Fibroblast of skin of scalp (primary cell): Measurements from ENCODE around the gene FILIP1L.

Experiments
- DNase-seq: peaks from one replicate; pipeline ENCODE4 v3.0.0-alpha.2; 2013

Gene FILIP1L

DNA sequence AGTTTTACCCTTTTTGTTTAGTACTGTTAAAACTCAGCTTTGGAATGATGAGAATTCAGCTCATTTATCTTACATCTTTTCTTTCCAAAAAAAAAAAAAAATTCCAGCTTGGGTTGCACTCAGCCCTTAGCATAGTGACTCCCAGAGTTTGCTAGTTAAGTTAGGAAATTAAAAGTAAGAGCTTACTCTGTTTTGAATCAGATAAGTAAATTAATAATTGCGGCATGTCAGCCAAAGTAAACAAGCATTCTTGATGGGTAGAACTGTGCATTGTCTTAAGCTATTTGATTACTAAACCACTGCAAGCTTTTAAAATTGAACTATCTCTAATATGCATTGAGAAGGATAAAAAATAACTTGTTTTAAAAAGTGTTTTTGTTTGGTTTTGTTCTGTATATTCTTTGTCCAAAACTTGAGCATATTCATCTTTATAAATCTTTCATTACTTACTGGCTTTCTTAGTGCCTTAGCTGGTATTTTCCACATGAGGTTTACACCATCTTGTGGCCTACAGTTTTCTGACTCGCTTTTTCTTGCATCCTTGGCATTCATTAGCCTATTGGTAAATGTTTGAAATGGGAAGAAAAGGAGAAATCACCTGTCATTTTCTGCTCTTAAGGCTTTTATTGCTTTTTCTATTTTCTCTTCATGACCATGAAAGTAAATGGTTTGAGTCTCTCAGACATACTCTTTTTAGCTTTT lies 107.6 kb downstream of the FILIP1L start:
- peak; percentile 64 for DNase-seq

DNA sequence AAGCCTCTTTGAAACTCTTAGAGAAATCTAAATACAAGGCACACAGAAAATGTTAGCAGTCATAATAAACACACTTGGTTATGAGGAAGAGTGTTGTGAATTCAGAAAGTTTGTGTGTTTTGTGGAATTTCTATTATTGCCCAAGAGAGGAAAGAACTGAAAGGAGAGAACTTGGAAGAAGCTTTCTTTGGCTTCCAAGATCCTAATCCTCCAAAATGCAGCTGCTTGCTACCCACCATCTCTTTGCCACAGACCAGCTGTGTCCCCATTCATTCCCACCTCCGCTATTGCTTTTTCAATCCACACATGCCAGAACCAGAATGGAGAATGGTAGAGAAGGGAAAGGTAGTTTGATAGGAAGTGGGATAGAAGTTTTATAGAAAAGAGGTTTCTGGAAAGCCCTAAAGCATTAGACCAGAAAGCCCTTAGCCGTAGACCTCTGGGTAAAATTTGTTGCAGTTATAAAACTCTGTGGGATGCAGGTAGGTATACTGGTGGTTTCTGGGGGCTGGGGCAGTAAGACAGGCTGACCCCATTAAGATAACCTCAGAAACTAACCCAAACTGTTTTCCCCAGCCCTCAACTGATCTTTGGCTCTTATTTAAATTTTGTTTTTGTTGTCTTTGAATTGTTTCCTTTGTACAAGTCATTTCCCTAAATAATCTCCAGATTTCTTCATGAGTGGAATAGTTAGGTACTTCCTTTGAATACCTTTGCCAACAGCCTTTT lies 108.5 kb downstream of the FILIP1L start:
- DNase-seq: no peak

DNA sequence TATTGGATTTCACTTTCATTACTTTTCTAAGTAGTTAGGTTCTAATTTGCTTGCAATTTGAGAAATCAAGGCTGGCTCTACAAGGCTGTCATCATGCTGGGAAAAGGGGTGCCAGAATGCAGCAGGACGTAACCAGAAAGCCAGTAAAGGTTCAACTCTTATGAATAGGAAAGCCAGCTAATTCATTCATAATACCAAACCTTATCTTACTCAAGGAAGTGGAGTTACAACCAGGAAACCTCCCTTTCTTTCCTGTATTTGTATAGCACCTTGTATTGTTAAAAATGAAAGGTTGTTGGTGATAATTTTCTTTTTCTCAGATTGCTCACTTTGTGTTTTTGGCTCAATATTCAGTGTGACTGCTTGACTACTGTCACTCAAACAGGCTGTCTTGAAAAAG lies 109.4 kb downstream of the FILIP1L start:
- DNase-seq: no peak

GRCh38 chr3:100003609-100004503 lies 110.4 kb downstream of the FILIP1L start:
- DNase-seq: no peak

DNA sequence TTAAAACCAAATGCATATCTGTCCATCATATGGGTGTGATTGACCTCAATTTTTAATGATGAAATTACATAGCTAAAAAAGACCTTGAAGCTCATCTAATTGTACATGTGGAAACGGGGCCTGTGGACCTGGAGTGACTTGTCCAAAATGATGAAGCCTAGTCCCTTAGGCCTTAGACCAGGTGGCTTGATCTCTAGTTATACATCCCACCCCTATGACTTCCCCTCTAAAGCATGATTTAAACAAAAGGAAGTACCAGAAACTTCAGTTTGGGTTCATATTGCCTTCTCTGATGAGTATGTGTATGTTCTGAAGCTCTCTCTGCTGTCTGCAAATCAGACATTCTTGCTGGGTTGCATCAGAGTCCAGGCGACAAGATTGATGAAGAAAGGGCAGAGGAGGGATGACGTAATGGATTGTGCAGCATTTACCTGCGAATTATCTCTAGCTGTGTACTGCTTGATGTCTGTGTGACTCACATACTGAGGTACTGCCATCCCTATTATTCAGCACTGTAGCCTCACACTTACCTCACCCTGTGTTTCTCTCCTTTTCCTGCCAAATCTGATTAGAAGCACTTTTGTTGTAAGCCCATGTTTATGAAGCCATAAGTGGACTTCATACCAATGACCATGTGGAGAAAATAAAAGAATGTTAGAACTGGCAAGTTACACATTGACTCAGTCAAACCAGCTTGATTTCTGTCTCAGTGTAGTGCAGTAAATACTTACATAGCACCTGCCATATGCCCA lies 111.5 kb downstream of the FILIP1L start:
- DNase-seq: peak; percentile 70

DNA sequence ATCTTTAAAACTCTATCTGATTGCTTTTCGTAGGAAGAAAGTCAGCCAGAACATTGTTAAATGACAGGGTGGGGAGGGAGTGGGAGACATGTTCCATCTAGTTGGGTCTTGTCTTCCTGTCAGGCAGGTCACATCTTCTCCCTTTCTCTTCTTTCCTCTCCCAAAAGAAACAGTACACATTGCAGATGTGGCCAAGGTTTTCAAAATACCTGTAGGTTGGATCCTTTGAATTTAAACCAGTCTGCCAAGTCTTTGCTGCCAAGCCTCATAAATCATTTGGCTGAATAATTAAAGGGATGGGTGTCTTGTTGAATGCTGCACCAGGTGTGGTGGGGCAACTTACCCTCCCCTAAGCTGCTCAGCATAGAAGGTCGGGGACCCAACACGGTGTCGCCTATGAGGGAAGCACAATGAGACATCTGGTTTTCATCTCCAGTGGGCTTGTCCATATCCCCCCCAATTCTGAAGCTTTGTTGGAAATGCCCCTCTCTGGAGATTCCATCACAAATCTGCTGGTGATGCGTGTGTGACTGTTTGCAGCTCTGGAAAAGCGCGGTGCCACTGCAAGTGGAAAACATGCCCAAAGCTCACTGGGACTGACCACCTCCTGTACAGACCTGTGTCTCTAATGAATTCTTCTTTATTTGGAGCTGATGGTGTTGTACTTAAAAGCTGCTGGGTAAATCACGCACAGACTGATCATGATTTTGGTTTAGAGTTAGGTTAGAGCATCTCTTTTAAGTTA lies 112.6 kb downstream of the FILIP1L start:
- no peak for DNase-seq

GRCh38 chr3:100001083-100001482 lies 113.2 kb downstream of the FILIP1L start:
- no peak for DNase-seq

GRCh38 chr3:99999536-99999935 lies 114.8 kb downstream of the FILIP1L start:
- peak; percentile 58 for DNase-seq

DNA sequence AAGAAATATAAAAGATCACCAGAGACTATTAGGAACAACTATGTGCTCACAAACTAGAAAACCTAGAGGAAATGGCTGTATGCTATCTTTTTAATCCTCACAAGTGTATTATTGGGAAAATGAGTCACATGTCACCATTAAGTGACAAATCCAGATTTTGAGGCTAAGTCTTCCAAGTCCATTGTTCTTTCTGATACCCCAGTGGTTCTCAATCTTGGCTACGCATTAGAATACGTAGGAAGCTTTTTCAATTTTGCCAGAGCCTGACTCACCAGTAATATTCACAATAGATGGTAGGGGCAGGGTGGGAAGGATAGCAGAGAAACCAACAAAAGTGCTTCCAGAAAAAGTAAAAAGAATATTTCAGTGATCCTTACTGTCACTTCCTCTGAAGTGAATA lies 117.0 kb downstream of the FILIP1L start:
- no peak for DNase-seq

DNA sequence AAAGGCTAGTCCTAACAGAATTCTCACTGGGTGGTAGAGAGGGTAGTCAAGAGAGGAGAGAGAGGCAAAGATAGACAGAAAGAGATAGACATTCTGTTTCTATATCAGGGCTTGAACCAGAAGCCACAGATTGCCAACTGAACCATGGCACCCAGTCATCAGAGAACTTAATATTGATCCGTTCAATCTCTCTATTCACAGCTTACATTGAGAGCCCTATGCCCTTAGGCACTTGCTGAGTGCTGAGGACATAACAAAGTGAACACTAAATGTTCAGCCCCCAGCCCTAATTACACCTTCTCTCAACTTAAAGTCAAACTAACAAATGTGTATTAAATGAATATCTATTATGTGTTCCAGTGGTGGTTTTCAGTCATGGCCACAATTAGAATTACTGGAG lies 124.1 kb downstream of the FILIP1L start:
- DNase-seq: no peak

DNA sequence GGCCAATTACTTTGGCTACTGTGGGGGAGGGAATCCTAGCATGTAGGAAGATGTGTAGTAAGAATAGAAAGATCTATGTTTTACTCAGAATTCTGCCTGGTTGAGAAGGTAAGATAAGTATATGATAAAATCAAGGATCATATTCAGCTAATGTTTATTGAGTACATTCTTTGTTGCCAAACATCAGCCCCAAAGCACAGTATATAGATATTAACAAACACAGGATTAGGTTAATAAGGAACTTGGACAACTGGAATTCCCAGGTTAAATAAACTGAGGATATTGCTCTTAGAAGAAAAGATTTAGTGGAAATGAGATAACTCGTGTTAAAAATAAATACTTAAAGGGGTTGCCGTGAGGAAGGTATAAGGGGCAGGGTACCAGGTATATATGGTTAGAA lies 129.6 kb downstream of the FILIP1L start:
- no peak for DNase-seq

DNA sequence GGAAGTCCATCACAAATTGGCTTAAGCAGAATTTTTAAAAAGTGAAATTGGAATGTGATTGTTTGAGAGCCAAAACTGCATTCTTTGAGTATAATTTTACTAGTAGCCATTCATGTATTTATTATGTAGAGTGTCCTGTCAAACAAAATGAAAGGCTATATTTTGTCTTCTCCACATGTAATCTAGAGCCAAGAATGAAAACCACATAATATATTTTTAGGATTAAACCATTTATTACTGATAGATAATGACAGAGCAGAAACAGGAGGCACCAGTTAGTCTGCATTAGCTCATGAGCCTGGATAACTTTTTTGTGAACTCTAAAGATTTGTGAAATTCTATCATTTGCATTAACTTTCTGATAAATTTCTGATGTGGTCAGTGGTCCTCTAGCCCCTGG lies 130.2 kb downstream of the FILIP1L start:
- DNase-seq: no peak

DNA sequence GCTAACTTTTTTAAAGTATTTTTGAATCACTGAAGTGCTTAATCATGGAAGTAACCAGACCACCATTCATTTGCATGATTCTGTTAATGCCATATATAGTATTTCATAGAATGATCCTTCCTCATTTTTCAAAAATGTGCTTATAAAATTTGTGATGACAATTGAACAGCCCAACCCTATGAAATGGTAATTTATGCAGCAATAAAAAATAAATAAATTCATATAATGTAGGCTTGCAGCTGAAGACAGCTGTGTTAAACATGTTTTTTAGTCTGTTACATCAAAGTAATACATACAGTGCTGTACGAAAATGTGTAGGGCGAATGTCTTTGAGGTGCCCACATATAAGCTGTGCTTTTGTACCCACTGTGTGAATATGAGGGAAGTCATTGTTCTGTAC lies 131.7 kb downstream of the FILIP1L start:
- DNase-seq: no peak

DNA sequence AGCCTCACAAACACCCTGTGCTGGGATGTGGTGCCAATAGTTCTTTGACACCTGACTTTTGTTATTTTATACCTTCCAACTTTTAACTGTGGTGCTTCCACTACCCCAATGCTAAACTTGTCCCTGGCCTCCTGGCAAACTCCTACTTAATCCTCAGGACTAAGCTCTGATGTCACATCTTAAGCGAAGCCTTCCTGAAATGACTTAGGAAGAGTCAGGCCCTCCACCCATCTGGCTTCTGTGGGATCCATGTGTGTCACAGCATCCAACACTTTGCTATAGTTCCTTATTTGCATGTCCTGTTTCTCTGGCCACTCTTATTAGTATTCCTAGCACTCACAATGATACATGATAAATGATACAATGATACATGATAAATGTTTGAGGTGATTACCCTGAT lies 133.2 kb downstream of the FILIP1L start:
- no peak for DNase-seq

GRCh38 chr3:99980606-99981005 lies 133.7 kb downstream of the FILIP1L start:
- DNase-seq: no peak

GRCh38 chr3:99978221-99978620 lies 136.1 kb downstream of the FILIP1L start:
- no peak for DNase-seq

- no peak for DNase-seq
Measured at GRCh38 chr3:99976584-99976983, 137.7 kb downstream of the FILIP1L start.

DNA sequence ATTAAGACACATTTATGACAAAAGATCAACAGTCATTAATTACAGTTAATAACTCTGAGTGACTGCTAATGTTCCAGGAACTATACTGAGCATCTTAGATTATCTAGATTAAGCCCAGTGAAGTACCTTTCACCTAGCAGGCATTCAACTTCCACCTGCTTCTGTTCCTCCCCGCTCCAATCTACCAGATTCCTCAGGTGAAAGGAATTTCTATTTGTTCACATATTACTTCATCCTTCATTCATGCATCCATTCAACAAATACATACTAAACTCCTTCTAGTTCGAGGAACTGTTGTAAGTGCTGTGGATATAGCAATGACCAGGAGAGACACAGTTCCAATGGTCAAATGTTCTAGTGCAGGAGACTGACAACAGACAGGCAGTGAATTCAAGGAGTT lies 139.3 kb downstream of the FILIP1L start:
- no peak for DNase-seq

DNA sequence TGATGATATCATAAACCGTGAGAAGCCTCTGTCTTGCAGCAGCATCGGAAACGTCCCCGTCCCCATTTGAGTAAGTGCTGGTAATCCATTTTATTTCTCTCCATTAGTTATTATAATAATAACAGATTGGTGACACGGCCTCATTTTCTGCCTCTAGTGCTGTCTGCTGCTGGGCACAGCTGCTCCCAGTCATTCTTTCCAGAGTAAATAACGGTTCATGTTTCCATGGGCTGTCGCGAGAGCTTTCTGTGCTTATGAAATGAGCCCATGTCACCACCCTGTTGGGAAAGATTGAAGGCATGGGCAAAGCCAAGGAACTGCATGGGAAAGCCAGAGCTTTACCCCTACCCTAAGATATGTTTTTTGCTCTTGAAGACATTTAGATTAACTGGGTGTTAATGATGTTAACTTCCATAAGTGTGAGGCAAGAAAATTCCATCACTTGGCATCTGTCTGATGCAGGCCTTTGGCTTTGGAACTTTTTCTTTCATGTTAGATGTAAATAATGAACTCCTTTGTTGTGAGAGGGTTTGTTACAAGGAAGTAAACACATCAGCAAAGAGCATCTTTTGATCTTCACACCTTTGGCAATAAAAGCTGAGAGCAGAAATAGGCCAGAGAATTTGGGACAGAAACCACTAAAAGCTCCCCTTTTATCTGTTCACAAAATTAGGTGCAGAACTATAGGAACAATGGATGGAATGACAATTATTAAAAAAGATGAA lies 141.8 kb downstream of the FILIP1L start:
- DNase-seq: no peak

DNA sequence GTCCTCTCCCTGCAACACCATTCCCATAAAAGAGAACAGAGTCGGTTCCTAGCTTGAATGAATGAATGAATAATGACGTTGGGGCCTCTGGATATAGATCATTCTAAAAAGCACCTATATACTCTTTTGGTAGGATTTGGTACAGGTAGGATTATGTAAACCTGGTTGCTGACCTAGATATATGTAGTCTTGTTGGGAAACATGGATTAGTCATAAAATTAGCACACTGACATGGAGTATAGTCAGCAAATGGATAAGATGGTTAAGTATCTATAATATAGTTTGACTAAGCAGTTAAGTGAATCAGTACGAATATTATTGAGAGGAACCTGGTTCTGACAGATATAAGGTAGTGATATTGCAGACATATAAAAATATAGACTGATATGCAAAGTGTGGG lies 142.5 kb downstream of the FILIP1L start:
- DNase-seq: no peak

GRCh38 chr3:99970198-99970597 lies 144.1 kb downstream of the FILIP1L start:
- no peak for DNase-seq
